ENCODE measurements around the gene ZNF880.
"Not testable (repeated sequence)": the region's sequence is repeated elsewhere in the genome, so short reads cannot be mapped to it uniquely, and the experiment has no call there.

ZNF880 gene

GRCh38 chr19:52369559-52370340 is at the start of gene ZNF880:
Gene ZNF880, plus strand, starts transcription at chr19:52369923. Its CDS starts 43 bp downstream, at chr19:52369966.
- peak; percentile 33 to 92 (median 88) for DNase-seq

- no peak for DNase-seq
These were observed 47.3 kb upstream of the ZNF880 start for GRCh38 chr19:52322429-52322828.

- DNase-seq, result no peak
These were observed 38.0 kb upstream of the ZNF880 start for GRCh38 chr19:52331757-52332156.

GRCh38 chr19:52335768-52336116 is 34.0 kb upstream of the ZNF880 start:
- DNase-seq, result no peak

- peak; percentile 33 to 92 (median 84) for DNase-seq
These were observed 33.5 kb upstream of the ZNF880 start, which contains the start of gene ZNF610 for GRCh38 chr19:52336117-52336790. Gene ZNF610, plus strand, starts transcription at chr19:52336243. Its CDS starts 12,930 bp downstream, at chr19:52349173.

- no peak for DNase-seq
These were observed 32.8 kb upstream of the ZNF880 start for GRCh38 chr19:52336791-52337381.

GRCh38 chr19:52339022-52339421 is 30.7 kb upstream of the ZNF880 start:
- not testable (repeated sequence) for DNase-seq

- DNase-seq, result peak in 6 of 14 donors; percentile 0 to 14 (median 6)
These were observed 26.2 kb upstream of the ZNF880 start for GRCh38 chr19:52343548-52343947.

GRCh38 chr19:52345162-52345561 is 24.6 kb upstream of the ZNF880 start:
- no peak for DNase-seq

- DNase-seq, result no peak
These were observed 18.2 kb upstream of the ZNF880 start for GRCh38 chr19:52351512-52351911.

- no peak for DNase-seq
These were observed 3.3 kb upstream of the ZNF880 start for GRCh38 chr19:52366414-52366824.

GRCh38 chr19:52370341-52370710 is 603 bp downstream of the ZNF880 start:
- no peak for DNase-seq

GRCh38 chr19:52391135-52391534 is 21.4 kb downstream of the ZNF880 start:
- no peak for DNase-seq

- DNase-seq, result peak; percentile 58 to 96 (median 86)
These were observed 27.8 kb downstream of the ZNF880 start, which contains the start of gene ZNF528 for GRCh38 chr19:52397310-52398080. Gene ZNF528, plus strand, starts transcription at chr19:52397849. Its CDS starts 4,165 bp downstream, at chr19:52402014.

GRCh38 chr19:52398081-52398441 is 28.3 kb downstream of the ZNF880 start:
- no peak for DNase-seq

GRCh38 chr19:52410276-52410675 is 40.6 kb downstream of the ZNF880 start:
- no peak for DNase-seq

- DNase-seq, result no peak
These were observed 46.0 kb downstream of the ZNF880 start for GRCh38 chr19:52415711-52416110.

GRCh38 chr19:52428937-52429336 is 59.2 kb downstream of the ZNF880 start, which contains the start of gene ZNF534:
Gene ZNF534, plus strand, starts transcription at chr19:52429148. Its CDS starts 2,327 bp downstream, at chr19:52431475.
- no peak for DNase-seq
